GM12878 (cell line): ENCODE results near the gene CCDC138. TPM values are rescaled to one million over a fixed set of nuclear protein-coding genes. Genes with fewer than 3 reads are reported as not detected.

ENCODE experiments used
- ASH2L ChIP-seq: fragments of 300-600, 200-600 bp; sonication (generic); IDR thresholded peaks from 2 replicates; pipeline ENCODE4 v1.6.1; 2017; ENCODE audit warnings: low read depth, mild to moderate bottlenecking, borderline replicate concordance
- BCLAF1 ChIP-seq: fragments of 450-650 bp; IDR thresholded peaks from 2 replicates; pipeline ENCODE4 v1.6.1; 2017; ENCODE audit warnings: antibody characterized with exemption, mild to moderate bottlenecking, moderate library complexity
- CHD4 ChIP-seq: fragments of 200-600 bp; sonication (generic); IDR thresholded peaks from 2 replicates; pipeline ENCODE4 v1.6.1; 2016; ENCODE audit warnings: mild to moderate bottlenecking
- CUX1 ChIP-seq: IDR thresholded peaks from 2 replicates; pipeline ENCODE4 v1.6.1; 2012; ENCODE audit warnings: improper control_type of control experiment, low read depth, low read length; ENCODE audit not compliant: insufficient replicate concordance
- HCFC1 ChIP-seq: fragments of 150-350 bp; IDR thresholded peaks from 2 replicates; pipeline ENCODE4 v1.6.1; 2014; ENCODE audit warnings: low read length
- KAT2A ChIP-seq: conservative IDR thresholded peaks from 2 replicates; pipeline ENCODE4 v1.6.1; 2011; ENCODE audit warnings: low read depth, low read length; ENCODE audit not compliant: control insufficient read depth
- MXI1 ChIP-seq: fragments of 150-350 bp; IDR thresholded peaks from 2 replicates; pipeline ENCODE4 v1.6.1; 2011; ENCODE audit warnings: low read depth, mild to moderate bottlenecking, inconsistent platforms, low read length, improper control_type of control experiment
- NBN ChIP-seq: fragments of 450-650 bp; IDR thresholded peaks from 2 replicates; pipeline ENCODE4 v1.6.1; 2016
- NFXL1 ChIP-seq: fragments of 450-650 bp; IDR thresholded peaks from 2 replicates; pipeline ENCODE4 v1.6.1; 2017; ENCODE audit warnings: antibody characterized with exemption, mild to moderate bottlenecking, borderline replicate concordance
- POLR2AphosphoS5 ChIP-seq: IDR thresholded peaks from 2 replicates; pipeline ENCODE4 v1.6.1; 2011; ENCODE audit warnings: mild to moderate bottlenecking, low read length, inconsistent platforms
- SREBF2 ChIP-seq: IDR thresholded peaks from 2 replicates; pipeline ENCODE4 v1.6.1; 2012; ENCODE audit warnings: mild to moderate bottlenecking, low read length
- SRF ChIP-seq, 2 experiments: IDR thresholded peaks; 2 replicates each; pipeline ENCODE4 v1.6.1; 2011; ENCODE audit warnings: low read depth in 2 of 2, low read length in 2 of 2, mild to moderate bottlenecking in 1 of 2, moderate library complexity in 1 of 2
- TCF7 ChIP-seq: IDR thresholded peaks from 2 replicates; pipeline ENCODE4 v1.6.1; 2014; ENCODE audit warnings: antibody characterized with exemption, borderline replicate concordance
- polyA plus RNA-seq, 11 experiments: library from polyadenylated mRNA; depleted of rRNA in 4 of 11; unstranded in 6 of 11; stranded (reverse) in 5 of 11; fragments of >200 nt; fragmentation: Nextera tagmentation in 4 of 11; fragmentation: Illumina TruSeq in 1 of 11; extraction: Ambion mirVana in 4 of 11; extraction: Trizol in 1 of 11; gene quantifications; 1 replicate in 1 of 11; 2 replicates in 10 of 11; pipeline versions ENCODE4 v1.2.1 to v1.2.3, GENCODE V29; 2011 to 2016; ENCODE audit warnings: inconsistent platforms in 2 of 11, missing spikeins in 2 of 11, low read depth in 1 of 11
- total RNA-seq, 4 experiments: library from RNA; depleted of rRNA in 3 of 4; stranded (reverse); fragments of >200 nt in 3 of 4; fragmentation: Illumina TruSeq in 1 of 4; extraction: Trizol in 1 of 4; gene quantifications; 2 replicates each; pipeline versions ENCODE4 v1.2.1 to v1.2.3, GENCODE V29; 2013 to 2021

CCDC138 gene
- total and polyA plus RNA-seq, 10 of the 15 experiments (the other 5 are each of a cell fraction or from before 2014, with no cell fraction given), result 7.9 to 19.4 (median 13.0) TPM

DNA sequence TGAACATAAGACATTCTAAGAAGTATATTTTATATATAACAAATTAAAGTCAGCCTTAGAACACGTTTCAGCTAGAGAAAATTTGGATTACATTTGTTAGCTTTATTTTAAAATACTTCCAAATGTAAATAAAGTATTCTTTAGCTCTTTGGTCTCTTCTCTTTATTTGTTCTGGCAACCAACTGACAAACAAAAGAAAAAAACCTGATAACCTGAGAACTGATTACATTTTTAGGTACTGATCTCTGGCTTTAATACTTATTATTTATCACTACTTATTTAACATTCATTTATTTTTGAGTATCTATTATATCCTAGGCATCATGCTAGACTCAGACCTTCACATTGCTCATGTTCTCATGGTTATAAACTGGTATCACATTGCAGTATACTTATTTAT, 18.5 kb downstream of the CCDC138 start (continued):
- TF ChIP-seq CUX1 (no peak), NFXL1 (no peak), CHD4 (no peak), BCLAF1 (no peak), MXI1 (no peak), NBN (no peak), SREBF2 (no peak), KAT2A (no peak), POLR2AphosphoS5 (no peak), TCF7 (no peak), SRF (IDR thresholded peaks at IDR 0.05; ENCODE audit: low read depth in 2 of 2, low read length in 2 of 2) (no peak), ASH2L (no peak), HCFC1 (no peak)
